ENCODE data around the gene SYT7. TPM values are rescaled to one million over a fixed set of nuclear protein-coding genes. Genes with fewer than 3 reads are reported as not detected.

SYT7 gene
- total and polyA plus RNA-seq, 2 donors = 0.14 to 1.3 TPM

GRCh38 chr11:61599968-61600710 lies 19.3 kb upstream of the SYT7 start:
- no peak overlapping the region for H3K27ac ChIP-seq (ENCODE audit: low read depth in 1 of 2, low read length in 1 of 2)
- H3K4me1 ChIP-seq (ENCODE audit: control insufficient read depth in 2 of 2, insufficient read depth in 2 of 2, low read length in 2 of 2) = no peaks in the 10 kb centered on the region
- WGBS = 82% methylated on average over 13 of the region's 13 CpGs
- peaks cover 0 to 57% of the 10 kb centered on the region in 2 donors for H3K27me3 ChIP-seq (ENCODE audit: control insufficient read depth in 2 of 2, insufficient read depth in 1 of 2, low read length in 1 of 2)
- H3K4me3 ChIP-seq (ENCODE audit: low read length in 2 of 2) = no peak overlapping the region
- no peaks in the 10 kb centered on the region for H3K36me3 ChIP-seq (ENCODE audit: control insufficient read depth in 2 of 2, insufficient read depth in 2 of 2, low read length in 1 of 2)
- DNase-seq (ENCODE audit: low read depth in 6 of 9, low spot score in 9 of 9) = no peak
- no peaks in the 10 kb centered on the region for H3K9me3 ChIP-seq (ENCODE audit: control insufficient read depth in 2 of 2, insufficient read depth in 1 of 2, low read length in 1 of 2)

DNA sequence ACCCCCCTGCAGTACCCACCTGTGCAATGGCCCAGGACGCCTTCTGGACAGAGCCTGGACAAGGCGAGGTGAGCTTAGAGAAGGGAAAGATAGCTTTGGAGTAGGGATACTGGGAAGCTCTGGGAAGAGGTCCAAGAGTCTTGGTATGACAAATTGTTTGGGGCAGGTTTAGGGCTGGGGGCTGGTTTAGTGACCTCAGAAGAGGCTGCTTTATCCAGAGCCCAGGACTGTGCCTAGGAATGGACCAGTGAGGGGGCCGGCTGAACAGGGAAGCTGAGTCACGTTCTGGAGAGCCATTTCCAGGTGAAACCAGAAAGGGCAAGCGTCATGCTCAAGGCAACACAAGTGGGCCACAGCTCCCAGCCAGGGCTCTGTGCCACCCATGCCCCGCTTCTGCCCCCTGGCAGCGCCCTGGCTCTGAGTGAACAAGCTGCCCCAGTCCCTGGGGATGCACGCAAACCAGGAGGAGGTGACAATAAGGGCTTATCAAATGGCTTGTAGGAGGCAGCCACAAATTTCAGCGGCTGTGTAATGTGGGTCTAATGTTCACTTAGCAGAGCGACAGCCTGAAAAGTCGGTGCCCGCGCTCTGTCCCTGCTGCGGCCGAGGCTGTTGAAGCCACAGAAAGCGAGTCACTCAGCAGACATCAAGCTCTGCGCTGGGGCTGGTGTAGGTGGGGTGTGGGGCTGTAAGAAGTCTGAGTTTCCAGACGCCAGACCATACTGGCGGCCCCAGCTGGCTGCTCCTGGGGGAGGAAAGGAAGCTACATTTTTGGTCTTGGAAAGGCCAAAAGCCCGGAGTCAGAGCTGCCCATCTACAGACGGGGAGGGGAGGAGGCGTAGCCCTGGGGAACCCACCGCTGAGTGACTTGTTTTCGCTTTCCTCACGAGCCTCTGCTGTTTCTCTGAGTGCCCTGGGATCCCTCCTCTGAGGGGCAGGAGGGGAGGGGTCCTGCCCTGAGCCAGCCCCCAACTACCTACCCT lies 18.3 kb upstream of the SYT7 start:
- WGBS = 52% methylated on average over 25 of the region's 25 CpGs
- H3K4me1 ChIP-seq (ENCODE audit: control insufficient read depth in 2 of 2, insufficient read depth in 2 of 2, low read length in 2 of 2) = no peaks in the 10 kb centered on the region
- H3K27me3 ChIP-seq (ENCODE audit: control insufficient read depth in 2 of 2, insufficient read depth in 1 of 2, low read length in 1 of 2) = peaks cover 0 to 62% of the 10 kb centered on the region in 2 donors
- H3K36me3 ChIP-seq (ENCODE audit: control insufficient read depth in 2 of 2, insufficient read depth in 2 of 2, low read length in 1 of 2) = no peaks in the 10 kb centered on the region
- H3K4me3 ChIP-seq (ENCODE audit: low read length in 2 of 2) = no peak overlapping the region
- no peak overlapping the region for H3K27ac ChIP-seq (ENCODE audit: low read depth in 1 of 2, low read length in 1 of 2)
- H3K9me3 ChIP-seq (ENCODE audit: control insufficient read depth in 2 of 2, insufficient read depth in 1 of 2, low read length in 1 of 2) = no peaks in the 10 kb centered on the region
- DNase-seq (ENCODE audit: low read depth in 6 of 9, low spot score in 9 of 9) = no peak

GRCh38 chr11:61598374-61598773 lies 17.5 kb upstream of the SYT7 start:
- DNase-seq (ENCODE audit: low read depth in 6 of 9, low spot score in 9 of 9) = no peak
- no peaks in the 10 kb centered on the region for H3K36me3 ChIP-seq (ENCODE audit: control insufficient read depth in 2 of 2, insufficient read depth in 2 of 2, low read length in 1 of 2)
- H3K27ac ChIP-seq (ENCODE audit: low read depth in 1 of 2, low read length in 1 of 2) = no peak overlapping the region
- no peaks in the 10 kb centered on the region for H3K4me1 ChIP-seq (ENCODE audit: control insufficient read depth in 2 of 2, insufficient read depth in 2 of 2, low read length in 2 of 2)
- H3K9me3 ChIP-seq (ENCODE audit: control insufficient read depth in 2 of 2, insufficient read depth in 1 of 2, low read length in 1 of 2) = no peaks in the 10 kb centered on the region
- H3K27me3 ChIP-seq (ENCODE audit: control insufficient read depth in 2 of 2, insufficient read depth in 1 of 2, low read length in 1 of 2) = peaks cover 0 to 62% of the 10 kb centered on the region in 2 donors
- 76% methylated on average over 3 of the region's 3 CpGs for WGBS
- no peak overlapping the region for H3K4me3 ChIP-seq (ENCODE audit: low read length in 2 of 2)

- no peak overlapping the region for H3K27ac ChIP-seq (ENCODE audit: low read depth in 1 of 2, low read length in 1 of 2)
- 95% methylated on average over 7 of the region's 7 CpGs for WGBS
Observed at GRCh38 chr11:61596990-61597389, 16.1 kb upstream of the SYT7 start.

GRCh38 chr11:61596542-61596941 lies 15.7 kb upstream of the SYT7 start:
- Histone ChIP-seq H3K27me3 (ENCODE audit: control insufficient read depth in 2 of 2, insufficient read depth in 1 of 2, low read length in 1 of 2) (peaks cover 0 to 63% of the 10 kb centered on the region in 2 donors), H3K4me1 (ENCODE audit: control insufficient read depth in 2 of 2, insufficient read depth in 2 of 2, low read length in 2 of 2) (no peaks in the 10 kb centered on the region), H3K27ac (ENCODE audit: low read depth in 1 of 2, low read length in 1 of 2) (no peak overlapping the region), H3K4me3 (ENCODE audit: low read length in 2 of 2) (no peak overlapping the region), H3K36me3 (ENCODE audit: control insufficient read depth in 2 of 2, insufficient read depth in 2 of 2, low read length in 1 of 2) (no peaks in the 10 kb centered on the region), H3K9me3 (ENCODE audit: control insufficient read depth in 2 of 2, insufficient read depth in 1 of 2, low read length in 1 of 2) (no peaks in the 10 kb centered on the region)
- WGBS = 96% methylated on average over 1 of the region's 1 CpG
- no peak for DNase-seq (ENCODE audit: low read depth in 6 of 9, low spot score in 9 of 9)

More at GRCh38 chr11:61596990-61597389, 16.1 kb upstream of the SYT7 start:
- Histone ChIP-seq H3K4me1 (ENCODE audit: control insufficient read depth in 2 of 2, insufficient read depth in 2 of 2, low read length in 2 of 2) (no peaks in the 10 kb centered on the region), H3K4me3 (ENCODE audit: low read length in 2 of 2) (no peak overlapping the region), H3K27me3 (ENCODE audit: control insufficient read depth in 2 of 2, insufficient read depth in 1 of 2, low read length in 1 of 2) (peaks cover 0 to 65% of the 10 kb centered on the region in 2 donors), H3K36me3 (ENCODE audit: control insufficient read depth in 2 of 2, insufficient read depth in 2 of 2, low read length in 1 of 2) (no peaks in the 10 kb centered on the region), H3K9me3 (ENCODE audit: control insufficient read depth in 2 of 2, insufficient read depth in 1 of 2, low read length in 1 of 2) (no peaks in the 10 kb centered on the region)
- no peak for DNase-seq (ENCODE audit: low read depth in 6 of 9, low spot score in 9 of 9)

- Histone ChIP-seq H3K27me3 (ENCODE audit: control insufficient read depth in 2 of 2, insufficient read depth in 1 of 2, low read length in 1 of 2) (peaks cover 0 to 63% of the 10 kb centered on the region in 2 donors), H3K36me3 (ENCODE audit: control insufficient read depth in 2 of 2, insufficient read depth in 2 of 2, low read length in 1 of 2) (no peaks in the 10 kb centered on the region), H3K27ac (ENCODE audit: low read depth in 1 of 2, low read length in 1 of 2) (no peak overlapping the region), H3K4me3 (ENCODE audit: low read length in 2 of 2) (no peak overlapping the region), H3K9me3 (ENCODE audit: control insufficient read depth in 2 of 2, insufficient read depth in 1 of 2, low read length in 1 of 2) (no peaks in the 10 kb centered on the region), H3K4me1 (ENCODE audit: control insufficient read depth in 2 of 2, insufficient read depth in 2 of 2, low read length in 2 of 2) (no peaks in the 10 kb centered on the region)
- WGBS = 90% methylated on average over 5 of the region's 5 CpGs
- DNase-seq (ENCODE audit: low read depth in 6 of 9, low spot score in 9 of 9) = no peak
Observed at GRCh38 chr11:61594907-61595257, 14.0 kb upstream of the SYT7 start.

DNA sequence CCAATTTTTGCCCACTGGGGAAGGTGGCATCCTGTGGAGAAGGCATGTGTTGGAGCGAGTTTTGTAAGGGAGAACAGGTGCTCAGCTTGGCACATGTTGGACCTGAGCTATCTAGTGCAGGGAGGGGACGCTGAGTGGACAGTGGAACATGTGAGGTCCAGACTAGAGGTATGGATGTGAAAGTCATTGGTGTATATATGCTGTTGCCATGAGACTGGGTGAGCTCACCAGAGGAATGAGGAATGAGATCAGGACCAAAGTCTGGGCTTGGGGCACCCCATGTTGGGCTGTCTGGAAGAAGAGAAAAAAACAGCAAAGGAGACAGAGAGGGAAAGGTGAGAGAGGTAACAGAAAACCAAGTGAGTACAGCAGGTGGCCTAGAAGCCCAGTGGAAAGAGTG lies 12.3 kb upstream of the SYT7 start:
- Histone ChIP-seq H3K9me3 (ENCODE audit: control insufficient read depth in 2 of 2, insufficient read depth in 1 of 2, low read length in 1 of 2) (no peaks in the 10 kb centered on the region), H3K27me3 (ENCODE audit: control insufficient read depth in 2 of 2, insufficient read depth in 1 of 2, low read length in 1 of 2) (peaks cover 8 to 63% of the 10 kb centered on the region in 2 donors), H3K4me1 (ENCODE audit: control insufficient read depth in 2 of 2, insufficient read depth in 2 of 2, low read length in 2 of 2) (peaks cover 0 to 3% of the 10 kb centered on the region in 2 donors), H3K36me3 (ENCODE audit: control insufficient read depth in 2 of 2, insufficient read depth in 2 of 2, low read length in 1 of 2) (no peaks in the 10 kb centered on the region), H3K27ac (ENCODE audit: low read depth in 1 of 2, low read length in 1 of 2) (no peak overlapping the region), H3K4me3 (ENCODE audit: low read length in 2 of 2) (no peak overlapping the region)
- no peak for DNase-seq (ENCODE audit: low read depth in 6 of 9, low spot score in 9 of 9)
- 98% methylated on average over 2 of the region's 2 CpGs for WGBS

DNA sequence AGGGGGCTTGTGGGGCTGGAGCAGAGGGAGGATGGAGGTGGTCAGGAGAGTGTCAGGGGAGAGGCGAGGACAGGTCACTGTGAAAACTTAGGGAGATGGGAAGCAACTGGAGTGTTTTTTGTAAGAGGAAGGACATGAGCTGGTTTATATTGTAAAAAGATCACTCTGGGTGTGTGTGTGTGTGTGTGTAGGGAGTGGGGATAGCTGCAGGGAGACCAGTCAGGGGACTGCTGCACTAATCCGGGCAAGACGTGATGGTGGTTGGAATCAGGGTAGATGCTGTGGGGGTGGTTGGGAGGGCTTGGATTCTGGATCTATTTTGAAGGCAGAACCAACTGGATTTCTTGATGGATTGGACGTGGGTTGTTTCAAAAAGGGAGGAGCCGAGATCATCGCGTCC lies 11.3 kb upstream of the SYT7 start:
- H3K27ac ChIP-seq (ENCODE audit: low read depth in 1 of 2, low read length in 1 of 2) = no peak overlapping the region
- DNase-seq (ENCODE audit: low read depth in 6 of 9, low spot score in 9 of 9) = no peak
- peaks cover 0 to 9% of the 10 kb centered on the region in 2 donors for H3K4me1 ChIP-seq (ENCODE audit: control insufficient read depth in 2 of 2, insufficient read depth in 2 of 2, low read length in 2 of 2)
- no peaks in the 10 kb centered on the region for H3K9me3 ChIP-seq (ENCODE audit: control insufficient read depth in 2 of 2, insufficient read depth in 1 of 2, low read length in 1 of 2)
- no peak overlapping the region for H3K4me3 ChIP-seq (ENCODE audit: low read length in 2 of 2)
- no peaks in the 10 kb centered on the region for H3K36me3 ChIP-seq (ENCODE audit: control insufficient read depth in 2 of 2, insufficient read depth in 2 of 2, low read length in 1 of 2)
- peaks cover 17 to 63% of the 10 kb centered on the region in 2 donors for H3K27me3 ChIP-seq (ENCODE audit: control insufficient read depth in 2 of 2, insufficient read depth in 1 of 2, low read length in 1 of 2)
- 87% methylated on average over 7 of the region's 7 CpGs for WGBS

DNA sequence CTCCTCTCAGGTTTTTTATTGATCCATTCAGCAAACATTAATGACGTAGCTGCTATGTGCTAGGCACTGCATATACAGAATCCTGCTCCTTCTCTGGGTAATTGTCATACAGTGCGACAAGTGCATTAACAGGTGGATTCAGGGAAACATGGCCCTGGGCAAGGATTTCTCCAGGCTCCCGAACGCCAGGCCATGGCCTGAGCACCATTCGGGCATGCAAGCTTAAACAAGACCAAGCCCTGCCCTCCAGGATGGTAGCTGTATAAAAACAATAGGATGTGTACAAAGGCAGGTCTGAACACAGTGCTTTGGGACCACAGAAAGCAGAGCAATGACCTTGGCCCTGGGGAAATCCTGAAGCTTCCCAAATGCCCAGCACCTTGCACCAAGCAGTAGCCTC lies 9.1 kb upstream of the SYT7 start:
- Histone ChIP-seq H3K4me1 (ENCODE audit: control insufficient read depth in 2 of 2, insufficient read depth in 2 of 2, low read length in 2 of 2) (peaks cover 0 to 9% of the 10 kb centered on the region in 2 donors), H3K27ac (ENCODE audit: low read depth in 1 of 2, low read length in 1 of 2) (no peak overlapping the region), H3K9me3 (ENCODE audit: control insufficient read depth in 2 of 2, insufficient read depth in 1 of 2, low read length in 1 of 2) (no peaks in the 10 kb centered on the region), H3K36me3 (ENCODE audit: control insufficient read depth in 2 of 2, insufficient read depth in 2 of 2, low read length in 1 of 2) (no peaks in the 10 kb centered on the region), H3K27me3 (ENCODE audit: control insufficient read depth in 2 of 2, insufficient read depth in 1 of 2, low read length in 1 of 2) (peaks cover 25 to 69% of the 10 kb centered on the region in 2 donors), H3K4me3 (ENCODE audit: low read length in 2 of 2) (no peak overlapping the region)
- WGBS = 94% methylated on average over 5 of the region's 5 CpGs
- no peak for DNase-seq (ENCODE audit: low read depth in 6 of 9, low spot score in 9 of 9)
